GM12878 (cell line): ENCODE data around the gene SLC6A20. TPM values are rescaled to one million over a fixed set of nuclear protein-coding genes. Genes with fewer than 3 reads are reported as not detected.
A peak's percentile ranks its signal among the peaks of the same experiment; 100 is the strongest.

ENCODE experiments used
- ATAC-seq: fragments of 200-7000 bp; cut with Tn5 transposase; 3 replicates; pipeline ENCODE4 v1.9.1; 2020; ENCODE audit warnings: mild to moderate bottlenecking, moderate library complexity
- BruUV-seq: library from RNA; stranded (reverse); fragments of 400-500 nt; replicated peaks from 2 replicates; lab custom pipeline; 2021; lab: Mats Ljungman, UMichigan
- CTCF ChIA-PET: fragments of 300-600 bp; sonication (Branson Sonifier 250); formaldehyde crosslinking; extraction: SDS; loops from one replicate; lab custom pipeline; 2021; ENCODE audit warnings: inconsistent platforms; lab: Yijun Ruan, JAX
- POLR2A ChIA-PET: fragments of 350-600 bp; formaldehyde crosslinking; extraction: SDS; loops from one replicate; lab custom pipeline; 2021; ENCODE audit warnings: inconsistent platforms; lab: Charles Lee
- RAD21 ChIA-PET: fragments of 300-600 bp; sonication (Branson Sonifier 250); formaldehyde crosslinking; loops from one replicate; lab custom pipeline; 2023; ENCODE audit warnings: antibody characterized with exemption; ENCODE audit not compliant: unreplicated experiment; lab: Charles Lee
- SMC1A ChIA-PET: fragments of 300-600 bp; sonication (Branson Sonifier 250); formaldehyde crosslinking; loops from one replicate; lab custom pipeline; 2023; ENCODE audit not compliant: unreplicated experiment, uncharacterized antibody; lab: Charles Lee
- DNase-seq: peaks from one replicate; pipeline ENCODE4 v3.0.0-alpha.2; 2011; ENCODE audit warnings: low read depth, low spot score
- FAIRE-seq: peaks from 3 replicates; lab custom pipeline; 2011; peaks lifted over from hg19 to GRCh38; lab: Jason Lieb, UNC
- H2AFZ ChIP-seq: 2 replicates; pipeline ENCODE4 v1.6.0; 2011; ENCODE audit warnings: low read depth, low read length, control low read depth; ENCODE audit not compliant: control insufficient read depth
- H3K27ac ChIP-seq: 2 replicates; pipeline ENCODE4 v1.5.1; 2011; ENCODE audit warnings: control low read depth; ENCODE audit not compliant: control insufficient read depth, insufficient read depth
- H3K27me3 ChIP-seq, 2 experiments: replicated peaks in 1 of 2; 2 replicates each; pipeline versions ENCODE4 v1.6.0 to v1.6.1; 2011; ENCODE audit warnings: low read length in 1 of 2; ENCODE audit not compliant: control insufficient read depth in 2 of 2, insufficient read depth in 2 of 2
- H3K36me3 ChIP-seq, 2 experiments: 2 replicates each; pipeline ENCODE4 v1.5.1; 2011; ENCODE audit warnings: low read length in 1 of 2; ENCODE audit not compliant: control insufficient read depth in 2 of 2, insufficient read depth in 2 of 2
- H3K4me1 ChIP-seq: 2 replicates; pipeline ENCODE4 v1.6.1; 2011; ENCODE audit warnings: mild to moderate bottlenecking, low read length, moderate library complexity, mixed read lengths; ENCODE audit not compliant: control insufficient read depth, insufficient read depth
- H3K4me2 ChIP-seq: 2 replicates; pipeline ENCODE4 v1.6.0; 2011; ENCODE audit warnings: control low read depth; ENCODE audit not compliant: control insufficient read depth, insufficient read depth
- H3K4me3 ChIP-seq: fragments of 200-600 bp; sonication (generic); 2 replicates; pipeline ENCODE4 v1.5.1; 2016
- H3K79me2 ChIP-seq: 2 replicates; pipeline ENCODE4 v1.6.0; 2011; ENCODE audit warnings: low read length; ENCODE audit not compliant: control insufficient read depth, insufficient read depth
- H3K9ac ChIP-seq: 2 replicates; pipeline ENCODE4 v1.8.0; 2011; ENCODE audit warnings: low read length, control low read depth, mixed read lengths; ENCODE audit not compliant: control insufficient read depth, insufficient read depth
- H3K9me3 ChIP-seq: replicated peaks from 3 replicates; pipeline ENCODE4 v1.5.1; 2011; ENCODE audit warnings: mild to moderate bottlenecking, low read length; ENCODE audit not compliant: control insufficient read depth, insufficient read depth
- H4K20me1 ChIP-seq: 2 replicates; pipeline ENCODE4 v1.6.0; 2011; ENCODE audit not compliant: control insufficient read depth, insufficient read depth
- ATF7 ChIP-seq: fragments of 450-650 bp; IDR thresholded peaks from 2 replicates; pipeline ENCODE4 v1.6.1; 2016; ENCODE audit warnings: low read depth, mild to moderate bottlenecking
- BCL11A ChIP-seq: IDR thresholded peaks from 2 replicates; pipeline ENCODE4 v1.6.1; 2011; ENCODE audit warnings: low read depth, low read length
- BHLHE40 ChIP-seq, 2 experiments: fragments of 450-650 bp in 1 of 2; IDR thresholded peaks; 2 replicates each; pipeline ENCODE4 v1.6.1; 2011 to 2017; ENCODE audit warnings: low read depth in 2 of 2, borderline replicate concordance in 1 of 2, improper control_type of control experiment in 1 of 2, low read length in 1 of 2, mild to moderate bottlenecking in 1 of 2
- CBX5 ChIP-seq: sonication (generic); IDR thresholded peaks from 2 replicates; pipeline ENCODE4 v1.6.1; 2016; ENCODE audit warnings: low read depth, moderate library complexity, mild to moderate bottlenecking, inconsistent platforms
- CEBPB ChIP-seq, 2 experiments: fragments of 150-350 bp in 1 of 2; IDR thresholded peaks; 2 replicates each; pipeline ENCODE4 v1.6.1; 2012 to 2014; ENCODE audit warnings: low read depth in 2 of 2, low read length in 2 of 2, borderline replicate concordance in 1 of 2, inconsistent platforms in 1 of 2
- CHD4 ChIP-seq: fragments of 200-600 bp; sonication (generic); IDR thresholded peaks from 2 replicates; pipeline ENCODE4 v1.6.1; 2016; ENCODE audit warnings: mild to moderate bottlenecking
- HDAC2 ChIP-seq: fragments of 200-600 bp; sonication (generic); IDR thresholded peaks from 2 replicates; pipeline ENCODE4 v1.6.1; 2017
- MTA3 ChIP-seq: IDR thresholded peaks from 2 replicates; pipeline ENCODE4 v1.6.1; 2012; ENCODE audit warnings: low read length, inconsistent platforms, borderline replicate concordance
- NFIC ChIP-seq: IDR thresholded peaks from 2 replicates; pipeline ENCODE4 v1.6.1; 2012; ENCODE audit warnings: low read depth, mild to moderate bottlenecking, inconsistent platforms, low read length, moderate library complexity
- NKRF ChIP-seq: fragments of 450-650 bp; conservative IDR thresholded peaks from 2 replicates; pipeline ENCODE4 v1.6.1; 2017; ENCODE audit warnings: mild to moderate bottlenecking, moderate library complexity
- RBBP5 ChIP-seq: fragments of 200-600 bp; sonication (generic); conservative IDR thresholded peaks from 2 replicates; pipeline ENCODE4 v1.6.1; 2016
- SREBF1 ChIP-seq: IDR thresholded peaks from 2 replicates; pipeline ENCODE4 v1.6.1; 2012; ENCODE audit warnings: mild to moderate bottlenecking, low read length
- YBX1 ChIP-seq: fragments of 450-650 bp; IDR thresholded peaks from 2 replicates; pipeline ENCODE4 v1.6.1; 2016; ENCODE audit warnings: antibody characterized with exemption
- YY1 ChIP-seq: IDR thresholded peaks from 2 replicates; pipeline ENCODE4 v1.6.1; 2011; ENCODE audit warnings: low read depth, mild to moderate bottlenecking, low read length
- WGBS: methylation state at CpG from one replicate; pipeline ENCODE4 v1.1.6; 2016; ENCODE audit warnings: low lambda C conversion rate; ENCODE audit not compliant: insufficient replicate concordance, insufficient coverage; ENCODE audit errors: missing lambda C conversion rate; 5-methylcytosine and 5-hydroxymethylcytosine counted together
- in situ Hi-C: fragments of 300-500 bp; cut with MboI; formaldehyde crosslinking; loops from 9 replicates; pipeline ENCODE4 v1.14.3; 2018; ENCODE audit warnings: mixed read lengths
- intact Hi-C: fragments of 100-400 bp; cut with micrococcal nuclease; formaldehyde crosslinking; loops from one replicate; pipeline ENCODE4 v1.14.2; 2022; ENCODE audit not compliant: unreplicated experiment
- polyA plus RNA-seq, 11 experiments: library from polyadenylated mRNA; depleted of rRNA in 4 of 11; unstranded in 6 of 11; stranded (reverse) in 5 of 11; fragments of >200 nt; fragmentation: Nextera tagmentation in 4 of 11; fragmentation: Illumina TruSeq in 1 of 11; extraction: Ambion mirVana in 4 of 11; extraction: Trizol in 1 of 11; gene quantifications; 1 replicate in 1 of 11; 2 replicates in 10 of 11; pipeline versions ENCODE4 v1.2.1 to v1.2.3, GENCODE V29; 2011 to 2016; ENCODE audit warnings: inconsistent platforms in 2 of 11, missing spikeins in 2 of 11, low read depth in 1 of 11
- total RNA-seq, 4 experiments: library from RNA; depleted of rRNA in 3 of 4; stranded (reverse); fragments of >200 nt in 3 of 4; fragmentation: Illumina TruSeq in 1 of 4; extraction: Trizol in 1 of 4; gene quantifications; 2 replicates each; pipeline versions ENCODE4 v1.2.1 to v1.2.3, GENCODE V29; 2013 to 2021
- TF ChIP-seq, protein P1 (sequence below): fragments of 450-650 bp; IDR thresholded peaks from 2 replicates; pipeline ENCODE4 v1.6.1; 2017; ENCODE audit warnings: borderline replicate concordance
- TF ChIP-seq, protein P2 (sequence below): IDR thresholded peaks from 2 replicates; pipeline ENCODE4 v1.6.1; 2011; ENCODE audit warnings: low read depth, low read length, improper control_type of control experiment, borderline replicate concordance

SLC6A20 gene
- total and polyA plus RNA-seq, 10 of the 15 experiments (the other 5 are each of a cell fraction or from before 2014, with no cell fraction given): 0.31 to 4.1 (median 1.1) TPM

DNA sequence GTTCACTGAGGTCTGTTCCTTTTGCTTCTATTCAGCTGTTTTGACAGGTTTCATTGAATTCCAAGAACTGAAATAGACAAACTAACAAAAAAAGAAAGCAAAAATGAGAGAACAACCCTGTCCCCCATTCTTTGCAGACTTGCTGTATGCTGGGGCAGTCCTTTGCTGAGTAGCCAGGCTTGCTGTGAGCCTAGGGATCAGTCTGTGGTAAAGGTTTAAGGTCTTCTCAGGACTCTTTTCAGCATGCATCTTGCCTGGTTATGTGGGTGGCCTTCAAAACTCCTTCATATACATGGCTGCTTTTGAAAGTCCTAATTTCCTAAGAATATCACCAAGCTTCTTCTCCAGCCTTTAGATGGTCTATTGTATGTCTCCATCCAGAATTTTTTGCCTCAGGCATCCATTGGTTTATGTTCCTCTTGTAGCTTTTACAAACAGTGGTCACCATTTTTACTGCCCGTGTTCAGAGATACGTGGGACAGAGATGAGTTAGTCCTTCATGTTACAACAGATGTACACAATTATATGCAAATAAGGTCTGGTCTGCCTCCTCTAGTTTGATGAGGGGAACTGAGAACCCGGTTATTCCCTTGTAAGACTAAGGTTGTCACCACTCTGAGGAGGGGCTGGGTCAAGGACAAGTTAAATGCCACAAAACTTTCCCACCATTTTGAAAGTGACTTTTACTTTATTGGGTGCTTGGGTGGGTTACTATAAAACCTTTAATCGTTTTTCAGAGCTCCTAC, 65.8 kb downstream of the SLC6A20 start (continued):
- TF ChIP-seq, protein P1, sequence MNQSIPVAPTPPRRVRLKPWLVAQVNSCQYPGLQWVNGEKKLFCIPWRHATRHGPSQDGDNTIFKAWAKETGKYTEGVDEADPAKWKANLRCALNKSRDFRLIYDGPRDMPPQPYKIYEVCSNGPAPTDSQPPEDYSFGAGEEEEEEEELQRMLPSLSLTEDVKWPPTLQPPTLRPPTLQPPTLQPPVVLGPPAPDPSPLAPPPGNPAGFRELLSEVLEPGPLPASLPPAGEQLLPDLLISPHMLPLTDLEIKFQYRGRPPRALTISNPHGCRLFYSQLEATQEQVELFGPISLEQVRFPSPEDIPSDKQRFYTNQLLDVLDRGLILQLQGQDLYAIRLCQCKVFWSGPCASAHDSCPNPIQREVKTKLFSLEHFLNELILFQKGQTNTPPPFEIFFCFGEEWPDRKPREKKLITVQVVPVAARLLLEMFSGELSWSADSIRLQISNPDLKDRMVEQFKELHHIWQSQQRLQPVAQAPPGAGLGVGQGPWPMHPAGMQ: no peak
- TF ChIP-seq NFIC (no peak), HDAC2 (no peak), CHD4 (no peak), CBX5 (no peak), BHLHE40 (IDR thresholded peaks at IDR 0.05; ENCODE audit: borderline replicate concordance in 1 of 2, low read depth in 2 of 2, low read length in 1 of 2) (0 out of 4 replicates have a peak, but pooled peaks of 1 of the 2 experiments have one; percentile 6), YY1 (0 out of 2 replicates have a peak, but pooled peaks have one; percentile 26), BCL11A (0 out of 2 replicates have a peak, but pooled peaks have one; percentile 28)
- TF ChIP-seq, protein P2, sequence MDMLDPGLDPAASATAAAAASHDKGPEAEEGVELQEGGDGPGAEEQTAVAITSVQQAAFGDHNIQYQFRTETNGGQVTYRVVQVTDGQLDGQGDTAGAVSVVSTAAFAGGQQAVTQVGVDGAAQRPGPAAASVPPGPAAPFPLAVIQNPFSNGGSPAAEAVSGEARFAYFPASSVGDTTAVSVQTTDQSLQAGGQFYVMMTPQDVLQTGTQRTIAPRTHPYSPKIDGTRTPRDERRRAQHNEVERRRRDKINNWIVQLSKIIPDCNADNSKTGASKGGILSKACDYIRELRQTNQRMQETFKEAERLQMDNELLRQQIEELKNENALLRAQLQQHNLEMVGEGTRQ: no peak

- no peak overlapping the region for H2AFZ ChIP-seq
- FAIRE-seq (no peak), DNase-seq (no peak), ATAC-seq (no peak)
- no peak overlapping the region for H3K9ac ChIP-seq
- no peaks in the 10 kb centered on the region for H3K79me2 ChIP-seq
- H3K9me3 ChIP-seq: no peaks in the 10 kb centered on the region
- H3K36me3 ChIP-seq: peaks cover 0 to 28% of the 10 kb centered on the region in 2 experiments; a peak in 2 of 4 replicates
- POLR2A ChIA-PET: interaction anchor here (0.6 to 1.3 kb wide), 2 partner anchors 77 to 112 kb away, joined by 3 read pairs; partner anchors contain the start of gene LZTFL1
- no TSS peak for BruUV-seq
- H3K27me3 ChIP-seq: no peaks in the 10 kb centered on the region
- H3K4me3 ChIP-seq: no peak overlapping the region
- WGBS: 69% methylated on average over 2 of the region's 2 CpGs
- no peak overlapping the region for H3K27ac ChIP-seq
- SMC1A ChIA-PET: interaction anchor here (1.0 to 1.9 kb wide), 5 partner anchors 9 to 195 kb away, joined by 3 to 7 read pairs (median 4); no protein-coding TSS in a partner anchor
- RAD21 ChIA-PET: no interaction called here
- CTCF ChIA-PET: interaction anchor here (1.4 to 2.7 kb wide), 3 partner anchors 21 to 223 kb away, joined by 3 to 7 read pairs (median 4); no protein-coding TSS in a partner anchor
- intact Hi-C loops (no loop called here), in situ Hi-C loops (no loop called here)
- no peak overlapping the region for H3K4me2 ChIP-seq
- H4K20me1 ChIP-seq: no peaks in the 10 kb centered on the region
- peaks cover 8% of the 10 kb centered on the region for H3K4me1 ChIP-seq
- TF ChIP-seq YBX1 (no peak), CEBPB (IDR thresholded peaks at IDR 0.05; ENCODE audit: borderline replicate concordance in 1 of 2, low read depth in 2 of 2, low read length in 2 of 2) (no peak), RBBP5 (no peak), SREBF1 (no peak), MTA3 (no peak), ATF7 (no peak), NKRF (no peak)
Measured at GRCh38 chr3:45729614-45730013, 66.7 kb downstream of the SLC6A20 start.
